Ovary (tissue), 3 donors: Measurements from ENCODE around the gene LRRC71.

Experiments used
- CTCF ChIP-seq, 3 donors: fragments of 450-650 bp in 2 of 3; fragments of 200-600 bp in 1 of 3; IDR thresholded peaks; one replicate each; pipeline versions ENCODE4 v1.5.1 to v1.8.0; 2016 to 2022; ENCODE audit warnings: antibody characterized with exemption in 3 of 3, mild to moderate bottlenecking in 1 of 3
- POLR2A ChIP-seq: fragments of 450-650 bp; IDR thresholded peaks from one replicate; pipeline ENCODE4 v1.6.1; 2017; ENCODE audit warnings: antibody characterized with exemption, mild to moderate bottlenecking, moderate library complexity
- donor health status: DM: no; HTN: no; CAD: no.

GRCh38 chr1:156913809-156914387, 6.5 kb upstream of the LRRC71 start:
- no peak for TF ChIP-seq CTCF (IDR thresholded peaks at IDR 0.05)
- no peak for TF ChIP-seq POLR2A
